ENCODE data around the gene COPS3. TPM values are rescaled to one million over a fixed set of nuclear protein-coding genes. Genes with fewer than 3 reads are reported as not detected.

COPS3 gene
- total and polyA plus RNA-seq, 9 of the 15 experiments (the other 6 are each of a cell fraction or from before 2014, with no cell fraction given) = 92.4 to 295 (median 167) TPM

DNA sequence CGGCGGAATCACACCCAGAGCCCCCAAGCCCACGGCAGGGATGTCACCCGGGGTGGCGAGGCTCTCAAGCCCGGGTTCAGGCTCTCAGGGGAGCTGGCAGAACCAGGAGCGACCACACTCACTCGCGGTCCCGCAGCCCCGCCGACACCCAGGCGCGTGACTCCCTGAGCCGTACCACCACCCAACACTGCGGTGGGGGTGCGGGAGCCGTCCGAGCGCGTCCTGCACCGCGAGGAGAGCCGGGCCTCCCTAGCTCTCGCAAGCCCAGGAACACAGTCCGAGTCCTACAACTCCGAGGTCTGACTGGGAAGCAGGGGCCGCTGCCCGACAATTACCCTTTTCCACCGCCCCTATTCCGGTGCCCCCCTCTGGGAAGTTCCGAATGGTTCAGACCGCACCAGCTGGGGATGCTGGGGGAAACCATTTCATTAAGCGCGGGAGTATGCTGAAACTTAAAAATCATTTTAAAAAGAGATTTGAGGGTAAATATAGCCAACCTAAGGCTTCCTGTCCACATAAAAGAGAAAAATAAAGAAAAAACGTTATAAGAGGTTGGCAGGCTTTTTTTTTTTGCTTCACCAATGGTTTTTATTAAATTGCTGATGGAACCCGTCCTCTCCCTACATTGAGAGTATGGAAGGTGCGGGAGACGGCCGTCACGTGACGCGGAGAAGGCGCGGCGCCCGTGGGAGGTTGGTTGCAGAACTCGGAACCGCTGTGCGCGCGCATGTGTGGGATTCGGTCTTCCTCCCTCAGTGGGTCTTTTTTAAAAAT, 43.8 kb downstream of the COPS3 start, which contains the start of gene FLCN (continued):
- TF ChIP-seq, protein P1, sequence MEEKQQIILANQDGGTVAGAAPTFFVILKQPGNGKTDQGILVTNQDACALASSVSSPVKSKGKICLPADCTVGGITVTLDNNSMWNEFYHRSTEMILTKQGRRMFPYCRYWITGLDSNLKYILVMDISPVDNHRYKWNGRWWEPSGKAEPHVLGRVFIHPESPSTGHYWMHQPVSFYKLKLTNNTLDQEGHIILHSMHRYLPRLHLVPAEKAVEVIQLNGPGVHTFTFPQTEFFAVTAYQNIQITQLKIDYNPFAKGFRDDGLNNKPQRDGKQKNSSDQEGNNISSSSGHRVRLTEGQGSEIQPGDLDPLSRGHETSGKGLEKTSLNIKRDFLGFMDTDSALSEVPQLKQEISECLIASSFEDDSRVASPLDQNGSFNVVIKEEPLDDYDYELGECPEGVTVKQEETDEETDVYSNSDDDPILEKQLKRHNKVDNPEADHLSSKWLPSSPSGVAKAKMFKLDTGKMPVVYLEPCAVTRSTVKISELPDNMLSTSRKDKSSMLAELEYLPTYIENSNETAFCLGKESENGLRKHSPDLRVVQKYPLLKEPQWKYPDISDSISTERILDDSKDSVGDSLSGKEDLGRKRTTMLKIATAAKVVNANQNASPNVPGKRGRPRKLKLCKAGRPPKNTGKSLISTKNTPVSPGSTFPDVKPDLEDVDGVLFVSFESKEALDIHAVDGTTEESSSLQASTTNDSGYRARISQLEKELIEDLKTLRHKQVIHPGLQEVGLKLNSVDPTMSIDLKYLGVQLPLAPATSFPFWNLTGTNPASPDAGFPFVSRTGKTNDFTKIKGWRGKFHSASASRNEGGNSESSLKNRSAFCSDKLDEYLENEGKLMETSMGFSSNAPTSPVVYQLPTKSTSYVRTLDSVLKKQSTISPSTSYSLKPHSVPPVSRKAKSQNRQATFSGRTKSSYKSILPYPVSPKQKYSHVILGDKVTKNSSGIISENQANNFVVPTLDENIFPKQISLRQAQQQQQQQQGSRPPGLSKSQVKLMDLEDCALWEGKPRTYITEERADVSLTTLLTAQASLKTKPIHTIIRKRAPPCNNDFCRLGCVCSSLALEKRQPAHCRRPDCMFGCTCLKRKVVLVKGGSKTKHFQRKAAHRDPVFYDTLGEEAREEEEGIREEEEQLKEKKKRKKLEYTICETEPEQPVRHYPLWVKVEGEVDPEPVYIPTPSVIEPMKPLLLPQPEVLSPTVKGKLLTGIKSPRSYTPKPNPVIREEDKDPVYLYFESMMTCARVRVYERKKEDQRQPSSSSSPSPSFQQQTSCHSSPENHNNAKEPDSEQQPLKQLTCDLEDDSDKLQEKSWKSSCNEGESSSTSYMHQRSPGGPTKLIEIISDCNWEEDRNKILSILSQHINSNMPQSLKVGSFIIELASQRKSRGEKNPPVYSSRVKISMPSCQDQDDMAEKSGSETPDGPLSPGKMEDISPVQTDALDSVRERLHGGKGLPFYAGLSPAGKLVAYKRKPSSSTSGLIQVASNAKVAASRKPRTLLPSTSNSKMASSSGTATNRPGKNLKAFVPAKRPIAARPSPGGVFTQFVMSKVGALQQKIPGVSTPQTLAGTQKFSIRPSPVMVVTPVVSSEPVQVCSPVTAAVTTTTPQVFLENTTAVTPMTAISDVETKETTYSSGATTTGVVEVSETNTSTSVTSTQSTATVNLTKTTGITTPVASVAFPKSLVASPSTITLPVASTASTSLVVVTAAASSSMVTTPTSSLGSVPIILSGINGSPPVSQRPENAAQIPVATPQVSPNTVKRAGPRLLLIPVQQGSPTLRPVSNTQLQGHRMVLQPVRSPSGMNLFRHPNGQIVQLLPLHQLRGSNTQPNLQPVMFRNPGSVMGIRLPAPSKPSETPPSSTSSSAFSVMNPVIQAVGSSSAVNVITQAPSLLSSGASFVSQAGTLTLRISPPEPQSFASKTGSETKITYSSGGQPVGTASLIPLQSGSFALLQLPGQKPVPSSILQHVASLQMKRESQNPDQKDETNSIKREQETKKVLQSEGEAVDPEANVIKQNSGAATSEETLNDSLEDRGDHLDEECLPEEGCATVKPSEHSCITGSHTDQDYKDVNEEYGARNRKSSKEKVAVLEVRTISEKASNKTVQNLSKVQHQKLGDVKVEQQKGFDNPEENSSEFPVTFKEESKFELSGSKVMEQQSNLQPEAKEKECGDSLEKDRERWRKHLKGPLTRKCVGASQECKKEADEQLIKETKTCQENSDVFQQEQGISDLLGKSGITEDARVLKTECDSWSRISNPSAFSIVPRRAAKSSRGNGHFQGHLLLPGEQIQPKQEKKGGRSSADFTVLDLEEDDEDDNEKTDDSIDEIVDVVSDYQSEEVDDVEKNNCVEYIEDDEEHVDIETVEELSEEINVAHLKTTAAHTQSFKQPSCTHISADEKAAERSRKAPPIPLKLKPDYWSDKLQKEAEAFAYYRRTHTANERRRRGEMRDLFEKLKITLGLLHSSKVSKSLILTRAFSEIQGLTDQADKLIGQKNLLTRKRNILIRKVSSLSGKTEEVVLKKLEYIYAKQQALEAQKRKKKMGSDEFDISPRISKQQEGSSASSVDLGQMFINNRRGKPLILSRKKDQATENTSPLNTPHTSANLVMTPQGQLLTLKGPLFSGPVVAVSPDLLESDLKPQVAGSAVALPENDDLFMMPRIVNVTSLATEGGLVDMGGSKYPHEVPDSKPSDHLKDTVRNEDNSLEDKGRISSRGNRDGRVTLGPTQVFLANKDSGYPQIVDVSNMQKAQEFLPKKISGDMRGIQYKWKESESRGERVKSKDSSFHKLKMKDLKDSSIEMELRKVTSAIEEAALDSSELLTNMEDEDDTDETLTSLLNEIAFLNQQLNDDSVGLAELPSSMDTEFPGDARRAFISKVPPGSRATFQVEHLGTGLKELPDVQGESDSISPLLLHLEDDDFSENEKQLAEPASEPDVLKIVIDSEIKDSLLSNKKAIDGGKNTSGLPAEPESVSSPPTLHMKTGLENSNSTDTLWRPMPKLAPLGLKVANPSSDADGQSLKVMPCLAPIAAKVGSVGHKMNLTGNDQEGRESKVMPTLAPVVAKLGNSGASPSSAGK (IDR thresholded peaks at IDR 0.05) = no peak
- TF ChIP-seq, protein P2, sequence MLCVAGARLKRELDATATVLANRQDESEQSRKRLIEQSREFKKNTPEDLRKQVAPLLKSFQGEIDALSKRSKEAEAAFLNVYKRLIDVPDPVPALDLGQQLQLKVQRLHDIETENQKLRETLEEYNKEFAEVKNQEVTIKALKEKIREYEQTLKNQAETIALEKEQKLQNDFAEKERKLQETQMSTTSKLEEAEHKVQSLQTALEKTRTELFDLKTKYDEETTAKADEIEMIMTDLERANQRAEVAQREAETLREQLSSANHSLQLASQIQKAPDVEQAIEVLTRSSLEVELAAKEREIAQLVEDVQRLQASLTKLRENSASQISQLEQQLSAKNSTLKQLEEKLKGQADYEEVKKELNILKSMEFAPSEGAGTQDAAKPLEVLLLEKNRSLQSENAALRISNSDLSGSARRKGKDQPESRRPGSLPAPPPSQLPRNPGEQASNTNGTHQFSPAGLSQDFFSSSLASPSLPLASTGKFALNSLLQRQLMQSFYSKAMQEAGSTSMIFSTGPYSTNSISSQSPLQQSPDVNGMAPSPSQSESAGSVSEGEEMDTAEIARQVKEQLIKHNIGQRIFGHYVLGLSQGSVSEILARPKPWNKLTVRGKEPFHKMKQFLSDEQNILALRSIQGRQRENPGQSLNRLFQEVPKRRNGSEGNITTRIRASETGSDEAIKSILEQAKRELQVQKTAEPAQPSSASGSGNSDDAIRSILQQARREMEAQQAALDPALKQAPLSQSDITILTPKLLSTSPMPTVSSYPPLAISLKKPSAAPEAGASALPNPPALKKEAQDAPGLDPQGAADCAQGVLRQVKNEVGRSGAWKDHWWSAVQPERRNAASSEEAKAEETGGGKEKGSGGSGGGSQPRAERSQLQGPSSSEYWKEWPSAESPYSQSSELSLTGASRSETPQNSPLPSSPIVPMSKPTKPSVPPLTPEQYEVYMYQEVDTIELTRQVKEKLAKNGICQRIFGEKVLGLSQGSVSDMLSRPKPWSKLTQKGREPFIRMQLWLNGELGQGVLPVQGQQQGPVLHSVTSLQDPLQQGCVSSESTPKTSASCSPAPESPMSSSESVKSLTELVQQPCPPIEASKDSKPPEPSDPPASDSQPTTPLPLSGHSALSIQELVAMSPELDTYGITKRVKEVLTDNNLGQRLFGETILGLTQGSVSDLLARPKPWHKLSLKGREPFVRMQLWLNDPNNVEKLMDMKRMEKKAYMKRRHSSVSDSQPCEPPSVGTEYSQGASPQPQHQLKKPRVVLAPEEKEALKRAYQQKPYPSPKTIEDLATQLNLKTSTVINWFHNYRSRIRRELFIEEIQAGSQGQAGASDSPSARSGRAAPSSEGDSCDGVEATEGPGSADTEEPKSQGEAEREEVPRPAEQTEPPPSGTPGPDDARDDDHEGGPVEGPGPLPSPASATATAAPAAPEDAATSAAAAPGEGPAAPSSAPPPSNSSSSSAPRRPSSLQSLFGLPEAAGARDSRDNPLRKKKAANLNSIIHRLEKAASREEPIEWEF (CRISPR knock-in tag; IDR thresholded peaks at IDR 0.05) = no peak
- no peak for TF ChIP-seq RFX5 (IDR thresholded peaks at IDR 0.05; ENCODE audit: low read depth, low read length)

Data from K562 (cell line).